Astrocyte of the hippocampus (primary cell): ENCODE results near the gene RFTN1.

Source experiments
- DNase-seq: peaks from one replicate; pipeline ENCODE4 v3.0.0; 2011; ENCODE audit warnings: low read depth, low spot score

RFTN1 gene

GRCh38 chr3:16286161-16286560 is 227.3 kb downstream of the RFTN1 start:
- no peak for DNase-seq

GRCh38 chr3:16284633-16285032 is 228.9 kb downstream of the RFTN1 start:
- DNase-seq: no peak

- no peak for DNase-seq
Observed at GRCh38 chr3:16280671-16281070, 232.8 kb downstream of the RFTN1 start.

GRCh38 chr3:16279010-16279801 is 234.3 kb downstream of the RFTN1 start:
- no peak for DNase-seq

GRCh38 chr3:16277471-16277870 is 236.0 kb downstream of the RFTN1 start:
- no peak for DNase-seq

GRCh38 chr3:16273867-16274266 is 239.6 kb downstream of the RFTN1 start:
- no peak for DNase-seq

- no peak for DNase-seq
Observed at GRCh38 chr3:16272588-16272987, 240.9 kb downstream of the RFTN1 start.

- DNase-seq: no peak
Observed at GRCh38 chr3:16270855-16271254, 242.6 kb downstream of the RFTN1 start.

GRCh38 chr3:16266714-16267113 is 246.8 kb downstream of the RFTN1 start:
- DNase-seq: no peak
